ENCODE measurements around the gene C1QTNF8. TPM values are rescaled to one million over a fixed set of nuclear protein-coding genes. Genes with fewer than 3 reads are reported as not detected.

C1QTNF8 gene
- total and polyA plus RNA-seq, 2 of the 13 experiments (the other 11 are each of a cell fraction or from before 2014, with no cell fraction given) = 0.09 TPM; not detected in 1

GRCh38 chr16:1090620-1091587, 5.1 kb downstream of the C1QTNF8 start (continued):
- 0 out of 2 replicates have a peak, but pooled peaks have one; percentile 46 for TF ChIP-seq ZFP91 (CRISPR knock-in tag; IDR thresholded peaks at IDR 0.05; ENCODE audit: borderline replicate concordance)
- no peak for TF ChIP-seq GPBP1L1 (CRISPR knock-in tag; IDR thresholded peaks at IDR 0.05)
- TF ChIP-seq ZNF501 (CRISPR knock-in tag; IDR thresholded peaks at IDR 0.05) = 0 out of 2 replicates have a peak, but pooled peaks have one; percentile 29
- peak; percentile 85 for TF ChIP-seq MAX (IDR thresholded peaks at IDR 0.05)
- no peak for TF ChIP-seq ZNF282 (IDR thresholded peaks at IDR 0.05; ENCODE audit: partially characterized antibody)
- TF ChIP-seq ZNF17 (CRISPR knock-in tag; IDR thresholded peaks at IDR 0.05) = no peak
- no peak for TF ChIP-seq ZNF737 (CRISPR knock-in tag; IDR thresholded peaks at IDR 0.05; ENCODE audit: borderline replicate concordance)
- no peak for TF ChIP-seq ARID4A (CRISPR knock-in tag; IDR thresholded peaks at IDR 0.05; ENCODE audit: borderline replicate concordance)
- TF ChIP-seq ZNF280D (CRISPR knock-in tag; IDR thresholded peaks at IDR 0.05) = no peak
- TF ChIP-seq ERF (CRISPR knock-in tag; IDR thresholded peaks at IDR 0.05) = peak; percentile 77; the same call in 1 of the 2 replicates
- TF ChIP-seq ZNF460 (CRISPR knock-in tag; IDR thresholded peaks at IDR 0.05; ENCODE audit: borderline replicate concordance) = no peak
- no peak for TF ChIP-seq ZNF616 (CRISPR knock-in tag; IDR thresholded peaks at IDR 0.05; ENCODE audit: low read depth)
- TF ChIP-seq ZBTB38 (CRISPR knock-in tag; IDR thresholded peaks at IDR 0.05) = no peak
- TF ChIP-seq ZBTB34 (CRISPR knock-in tag; IDR thresholded peaks at IDR 0.05) = no peak
- no peak for TF ChIP-seq ZSCAN30 (CRISPR knock-in tag; IDR thresholded peaks at IDR 0.05)
